H1 (cell line): ENCODE data around the gene TLL2. TPM values are rescaled to one million over a fixed set of nuclear protein-coding genes. Genes with fewer than 3 reads are reported as not detected.

ENCODE experiments used
- CTCF ChIA-PET: fragments of 300-600 bp; sonication (Branson Sonifier 250); formaldehyde crosslinking; loops from one replicate; lab custom pipeline; 2021; ENCODE audit not compliant: partially characterized antibody; lab: Charles Lee
- POLR2A ChIA-PET: fragments of 300-600 bp; sonication (Branson Sonifier 250); formaldehyde crosslinking; loops from one replicate; lab custom pipeline; 2021; ENCODE audit warnings: inconsistent platforms; ENCODE audit not compliant: partially characterized antibody; lab: Charles Lee
- DNase-seq, 2 experiments: peaks; one replicate each; pipeline versions ENCODE4 v3.0.0 to v3.0.0-alpha.2; 2010 to 2022; ENCODE audit warnings: low spot score in 2 of 2, low read depth in 1 of 2, mixed read lengths in 1 of 2
- FAIRE-seq: peaks from 2 replicates; lab custom pipeline; 2011; peaks lifted over from hg19 to GRCh38; lab: Jason Lieb, UNC
- H2AFZ ChIP-seq: 2 replicates; pipeline ENCODE4 v1.8.1; 2012; ENCODE audit warnings: low read length, inconsistent platforms
- H2AK5ac ChIP-seq: 2 replicates; pipeline ENCODE4 v1.6.1; 2013; ENCODE audit warnings: low read depth, low read length
- H2BK120ac ChIP-seq: replicated peaks from 2 replicates; pipeline ENCODE3; 2013; ENCODE audit warnings: low read depth, low read length, inconsistent platforms
- H2BK12ac ChIP-seq: 2 replicates; pipeline ENCODE4 v1.6.1; 2013; ENCODE audit warnings: low read depth, low read length
- H2BK15ac ChIP-seq: 2 replicates; pipeline ENCODE4 v1.6.1; 2013; ENCODE audit warnings: low read length
- H2BK20ac ChIP-seq: 2 replicates; pipeline ENCODE4 v1.6.1; 2013; ENCODE audit warnings: low read length
- H2BK5ac ChIP-seq: 2 replicates; pipeline ENCODE4 v1.6.1; 2013; ENCODE audit warnings: low read depth, low read length
- H3K14ac ChIP-seq: 2 replicates; pipeline ENCODE4 v1.6.1; 2013; ENCODE audit warnings: inconsistent platforms; ENCODE audit not compliant: insufficient read length
- H3K18ac ChIP-seq: 2 replicates; pipeline ENCODE4 v1.6.1; 2013; ENCODE audit warnings: low read length; ENCODE audit errors: extremely low read depth
- H3K23ac ChIP-seq: 2 replicates; pipeline ENCODE4 v1.6.1; 2013; ENCODE audit warnings: inconsistent platforms; ENCODE audit not compliant: insufficient read length
- H3K23me2 ChIP-seq: 2 replicates; pipeline ENCODE4 v1.6.1; 2013; ENCODE audit warnings: low read depth, low read length
- H3K27ac ChIP-seq: 2 replicates; pipeline ENCODE4 v1.6.1; 2011; ENCODE audit warnings: low read depth, low read length, inconsistent platforms
- H3K27me3 ChIP-seq, 4 experiments: replicated peaks in 1 of 4; 1 replicate in 1 of 4; 2 replicates in 3 of 4; pipeline versions ENCODE4 v1.6.1 to v1.8.1; 2011 to 2013; ENCODE audit warnings: low read length in 3 of 4, mild to moderate bottlenecking in 3 of 4, inconsistent platforms in 2 of 4, mixed read lengths in 2 of 4, moderate library complexity in 1 of 4; ENCODE audit not compliant: control insufficient read depth in 3 of 4, insufficient read depth in 3 of 4; ENCODE audit errors: extremely low read depth in 1 of 4
- H3K36me3 ChIP-seq, 4 experiments: 2 replicates each; pipeline versions ENCODE4 v1.6.1 to v1.8.1; 2011 to 2013; ENCODE audit warnings: mild to moderate bottlenecking in 4 of 4, low read length in 3 of 4, moderate library complexity in 2 of 4, control low read depth in 1 of 4, inconsistent platforms in 1 of 4; ENCODE audit not compliant: insufficient read depth in 4 of 4, control insufficient read depth in 2 of 4
- H3K4ac ChIP-seq: replicated peaks from 2 replicates; pipeline ENCODE3; 2013; ENCODE audit warnings: low read length, low read depth, mixed read lengths, inconsistent platforms; ENCODE audit not compliant: insufficient read length
- H3K4me1 ChIP-seq, 4 experiments: replicated peaks in 1 of 4; 1 replicate in 1 of 4; 2 replicates in 3 of 4; pipeline versions ENCODE4 v1.6.1 to v1.8.1; 2011 to 2013; ENCODE audit warnings: low read length in 3 of 4, inconsistent platforms in 2 of 4, mixed read lengths in 1 of 4; ENCODE audit not compliant: insufficient read depth in 4 of 4, control insufficient read depth in 3 of 4
- H3K4me2 ChIP-seq, 2 experiments: 2 replicates each; pipeline versions ENCODE4 v1.6.1 to v1.8.1; 2011 to 2013; ENCODE audit warnings: low read depth in 2 of 2, low read length in 2 of 2, control low read depth in 1 of 2, inconsistent platforms in 1 of 2, mild to moderate bottlenecking in 1 of 2; ENCODE audit not compliant: insufficient read depth in 1 of 2
- H3K4me3 ChIP-seq, 4 experiments: fragments of 200-600, 300-600 bp in 1 of 4; sonication (generic), shearing (Covaris generic), sonication (Bioruptor Twin) in 1 of 4; 2 replicates each; pipeline versions ENCODE4 v1.5.1 to v1.8.1; 2011 to 2016; ENCODE audit warnings: low read length in 4 of 4, low read depth in 3 of 4, control low read depth in 2 of 4, inconsistent platforms in 2 of 4, mild to moderate bottlenecking in 2 of 4, mixed read lengths in 1 of 4, moderate library complexity in 1 of 4; ENCODE audit not compliant: insufficient read depth in 2 of 4; ENCODE audit errors: extremely low read depth in 1 of 4
- H3K56ac ChIP-seq: replicated peaks from 2 replicates; pipeline ENCODE3; 2013; ENCODE audit warnings: low read depth, mild to moderate bottlenecking, mixed read lengths, low read length, inconsistent platforms; ENCODE audit not compliant: insufficient read length
- H3K79me1 ChIP-seq: 2 replicates; pipeline ENCODE4 v1.6.1; 2013; ENCODE audit warnings: low read depth, low read length, control low read depth
- H3K79me2 ChIP-seq, 2 experiments: 2 replicates each; pipeline versions ENCODE4 v1.6.1 to v1.8.1; 2012 to 2013; ENCODE audit warnings: low read length in 2 of 2, mild to moderate bottlenecking in 2 of 2, inconsistent platforms in 1 of 2; ENCODE audit not compliant: insufficient read depth in 2 of 2, control insufficient read depth in 1 of 2
- H3K9ac ChIP-seq, 4 experiments: replicated peaks in 1 of 4; 1 replicate in 1 of 4; 2 replicates in 3 of 4; pipeline versions ENCODE4 v1.6.1 to v1.8.1; 2011 to 2013; ENCODE audit warnings: low read depth in 3 of 4, low read length in 3 of 4, control low read depth in 2 of 4, mild to moderate bottlenecking in 2 of 4, moderate library complexity in 2 of 4, inconsistent platforms in 1 of 4; ENCODE audit errors: extremely low read depth in 1 of 4
- H3K9me3 ChIP-seq, 2 experiments: 2 replicates each; pipeline versions ENCODE4 v1.6.1 to v1.8.1; 2012 to 2013; ENCODE audit warnings: mild to moderate bottlenecking in 2 of 2, moderate library complexity in 2 of 2, control low read depth in 1 of 2, inconsistent platforms in 1 of 2, low read depth in 1 of 2, low read length in 1 of 2, mixed read lengths in 1 of 2; ENCODE audit not compliant: insufficient read depth in 2 of 2
- H4K20me1 ChIP-seq, 2 experiments: replicated peaks in 1 of 2; 2 replicates each; pipeline versions ENCODE3 to v1.8.1; 2011 to 2013; ENCODE audit warnings: inconsistent platforms in 2 of 2, low read length in 2 of 2, mild to moderate bottlenecking in 1 of 2; ENCODE audit not compliant: insufficient read depth in 2 of 2, control insufficient read depth in 1 of 2
- H4K5ac ChIP-seq: 2 replicates; pipeline ENCODE4 v1.6.1; 2013; ENCODE audit warnings: low read length, low read depth, mixed read lengths, inconsistent platforms; ENCODE audit not compliant: insufficient read length
- H4K8ac ChIP-seq: 2 replicates; pipeline ENCODE4 v1.8.0; 2013; ENCODE audit warnings: mild to moderate bottlenecking, moderate library complexity, low read length, inconsistent platforms; ENCODE audit not compliant: insufficient read depth; ENCODE audit errors: extremely low read depth
- H4K91ac ChIP-seq: replicated peaks from 2 replicates; pipeline ENCODE3; 2013; ENCODE audit warnings: low read length, mixed read lengths, inconsistent platforms; ENCODE audit not compliant: insufficient read length
- ATF3 ChIP-seq: IDR thresholded peaks from 2 replicates; pipeline ENCODE4 v1.6.1; 2011; ENCODE audit warnings: low read depth, mild to moderate bottlenecking, low read length; ENCODE audit not compliant: insufficient read depth
- USF2 ChIP-seq: IDR thresholded peaks from 2 replicates; pipeline ENCODE4 v1.6.1; 2011; ENCODE audit warnings: low read length, improper control_type of control experiment
- WGBS, 2 experiments: shearing (Covaris generic) in 1 of 2; methylation state at CpG; one replicate each; pipeline versions ENCODE4 v1.1.6 to v1.1.7; 2013 to 2015; ENCODE audit warnings: low lambda C conversion rate in 2 of 2, mixed read lengths in 2 of 2, inconsistent platforms in 1 of 2, low coverage in 1 of 2, missing lambda C conversion rate in 1 of 2; ENCODE audit not compliant: insufficient replicate concordance in 2 of 2, insufficient coverage in 1 of 2, insufficient read length in 1 of 2; ENCODE audit errors: extremely low coverage in 1 of 2, missing lambda C conversion rate in 1 of 2; 5-methylcytosine and 5-hydroxymethylcytosine counted together
- polyA plus RNA-seq, 7 experiments: library from polyadenylated mRNA; depleted of rRNA in 3 of 7; stranded (reverse) in 5 of 7; unstranded in 2 of 7; fragments of >200 nt in 5 of 7; fragments of 200-250 nt in 2 of 7; gene quantifications; 1 replicate in 5 of 7; 2 replicates in 1 of 7; 4 replicates in 1 of 7; pipeline versions ENCODE4 v1.2.1 to v1.2.3, GENCODE V29; 2011 to 2013; ENCODE audit warnings: missing spikeins in 2 of 7, mixed read lengths in 2 of 7
- total RNA-seq: library from RNA; stranded (reverse); fragmentation: NEBNext Ultra II Directional; extraction: Animal tissue kit (Norgen Biotek cat#: 25700); gene quantifications from 2 replicates; pipeline ENCODE4 v1.2.1, GENCODE V29; 2021

TLL2 gene
- total and polyA plus RNA-seq, 2 of the 8 experiments (the other 6 are each of a cell fraction or from before 2014, with no cell fraction given), result 2.4 to 3.2 TPM

GRCh38 chr10:96493254-96493653, 20.5 kb downstream of the TLL2 start:
- Histone ChIP-seq H3K9ac (no peak overlapping the region), H3K4me2 (no peak overlapping the region), H3K23me2 (no peaks in the 10 kb centered on the region), H3K4ac (no peak overlapping the region), H4K20me1 (no peaks in the 10 kb centered on the region), H2BK5ac (no peak overlapping the region), H3K79me1 (no peaks in the 10 kb centered on the region), H3K4me3 (no peak overlapping the region), H3K36me3 (no peaks in the 10 kb centered on the region), H3K79me2 (no peaks in the 10 kb centered on the region), H3K27me3 (no peaks in the 10 kb centered on the region), H4K5ac (no peak overlapping the region), H3K23ac (no peak overlapping the region), H3K9me3 (no peaks in the 10 kb centered on the region), H2BK12ac (no peak overlapping the region), H3K18ac (no peak overlapping the region), H2BK15ac (no peak overlapping the region), H3K56ac (no peak overlapping the region), H2BK120ac (no peak overlapping the region), H3K27ac (no peak overlapping the region), H4K8ac (no peak overlapping the region), H3K14ac (no peak overlapping the region), H4K91ac (no peak overlapping the region), H2BK20ac (no peak overlapping the region), H2AK5ac (no peak overlapping the region), H3K4me1 (peaks cover 0 to 3% (median 0%) of the 10 kb centered on the region in 4 experiments; a peak in 1 of 7 replicates), H2AFZ (no peak overlapping the region)
- no peak for DNase-seq
- TF ChIP-seq ATF3, result no peak
- no peak for TF ChIP-seq USF2
- ChIA-PET CTCF (interaction anchor here (1.0 to 13.1 kb wide), 8 partner anchors 9 to 125 kb away, joined by 3 to 276 read pairs (median 27); partner anchors contain the start of gene TLL2), POLR2A (no interaction called here)
- FAIRE-seq, result no peak
- WGBS, 2 experiments, result 90% methylated on average over 2 of the region's 2 CpGs; no CpG with 5 or more reads in 1 of the 2 experiments
